Transverse colon (tissue), 4 donors: ENCODE data around the gene IL31. TPM values are rescaled to one million over a fixed set of nuclear protein-coding genes. Genes with fewer than 3 reads are reported as not detected.

ENCODE experiments used
- DNase-seq: peaks from one replicate; pipeline ENCODE4 v3.0.0-alpha.2; 2019
- H3K27ac ChIP-seq, 4 donors: fragments of 200-600 bp; sonication (generic); 2 replicates each; pipeline ENCODE4 v1.5.1; 2016 to 2018; ENCODE audit warnings: inconsistent platforms in 4 of 4
- H3K27me3 ChIP-seq: fragments of 200-600 bp; sonication (generic); 2 replicates; pipeline ENCODE4 v1.5.1; 2017; ENCODE audit warnings: inconsistent platforms
- H3K36me3 ChIP-seq, 4 donors: fragments of 200-600 bp; sonication (generic); 2 replicates each; pipeline ENCODE4 v1.5.1; 2017 to 2019; ENCODE audit warnings: inconsistent platforms in 4 of 4
- H3K4me1 ChIP-seq, 4 donors: fragments of 200-600 bp; sonication (generic); 2 replicates each; pipeline ENCODE4 v1.5.1; 2017 to 2020; ENCODE audit warnings: inconsistent platforms in 4 of 4
- H3K4me3 ChIP-seq, 4 donors: fragments of 200-600 bp; sonication (generic); 1 replicate in 1 of 4; 2 replicates in 3 of 4; pipeline versions ENCODE4 v1.5.1 to v1.6.1; 2017 to 2019; ENCODE audit warnings: inconsistent platforms in 4 of 4
- H3K9me3 ChIP-seq, 2 donors: fragments of 200-600 bp; sonication (generic); 2 replicates each; pipeline ENCODE4 v1.5.1; 2017 to 2019; ENCODE audit warnings: inconsistent platforms in 2 of 2
- CTCF ChIP-seq, 5 experiments: fragments of 200-600 bp in 3 of 5; fragments of 450-650 bp in 2 of 5; sonication (generic) in 3 of 5; IDR thresholded peaks; 1 replicate in 2 of 5; 2 replicates in 3 of 5; pipeline ENCODE4 v1.5.1; 2016 to 2017; ENCODE audit warnings: antibody characterized with exemption in 5 of 5, inconsistent platforms in 3 of 5, mild to moderate bottlenecking in 2 of 5, moderate library complexity in 1 of 5
- EP300 ChIP-seq: sonication (generic); formaldehyde crosslinking; IDR thresholded peaks from one replicate; pipeline ENCODE4 v1.6.1; 2017; ENCODE audit warnings: antibody characterized with exemption, low read depth
- POLR2A ChIP-seq: fragments of 450-650 bp; IDR thresholded peaks from one replicate; pipeline ENCODE4 v1.6.1; 2016; ENCODE audit warnings: antibody characterized with exemption, mild to moderate bottlenecking, moderate library complexity
- POLR2AphosphoS5 ChIP-seq, 3 donors: sonication (generic); formaldehyde crosslinking; IDR thresholded peaks; one replicate each; pipeline ENCODE4 v1.6.1; 2016; ENCODE audit warnings: antibody characterized with exemption in 3 of 3
- WGBS, 2 donors: methylation state at CpG; one replicate each; pipeline ENCODE4 v1.1.5; 2018; ENCODE audit warnings: low coverage in 1 of 2; 5-methylcytosine and 5-hydroxymethylcytosine counted together
- in situ Hi-C, 4 donors: fragments of 200-750 bp; cut with MboI; loops; one replicate each; pipeline versions ENCODE4 v1.15.0 to v1.15.1; 2017; ENCODE audit warnings: low sequenced_read_pairs in 3 of 4, low pct_ligation_motif_present in 1 of 4, low pct_unique_long_range_greater_than_20kb in 1 of 4
- intact Hi-C: fragments of 100-400 bp; cut with DNase I; formaldehyde crosslinking; loops from one replicate; pipeline ENCODE4 v1.15.1; 2023; ENCODE audit warnings: low total_unique reads
- total RNA-seq, 4 donors: library from RNA; depleted of rRNA; stranded (reverse); fragments of >200 nt; gene quantifications; one replicate each; pipeline ENCODE4 v1.1.0, GENCODE V29; 2016

Gene IL31
- total RNA-seq, 4 donors from 2014 or later, result not detected

GRCh38 chr12:122189626-122190475, 15.8 kb upstream of the IL31 start:
- in situ Hi-C loops, result loop anchor here in 3 of 4 donors (10.0 to 25.0 kb wide), 3 partner anchors 55 to 278 kb away; partner anchors contain the start of gene CFAP251 (in 1 of the 3)
- intact Hi-C loops, result no loop called here
- Histone ChIP-seq H3K27me3 (no peaks in the 10 kb centered on the region), H3K36me3 (no peaks in the 10 kb centered on the region), H3K9me3 (no peaks in the 10 kb centered on the region), H3K4me3 (no peak overlapping the region), H3K4me1 (no peaks in the 10 kb centered on the region), H3K27ac (no peak overlapping the region)
- 84% methylated on average over 34 of the region's 34 CpGs; no CpG with 5 or more reads in 1 of the 2 donors for WGBS, 2 donors
- TF ChIP-seq POLR2A (no peak), CTCF (IDR thresholded peaks at IDR 0.05) (no peak), POLR2AphosphoS5 (IDR thresholded peaks at IDR 0.05) (no peak), EP300 (no peak)
- DNase-seq, result no peak

- H3K9me3 ChIP-seq, result no peaks in the 10 kb centered on the region
- H3K27ac ChIP-seq, result no peak overlapping the region
- H3K4me3 ChIP-seq, result no peak overlapping the region
- WGBS, 2 donors, result 78% methylated on average over 12 of the region's 12 CpGs; no CpG with 5 or more reads in 1 of the 2 donors
- intact Hi-C loops (no loop called here), in situ Hi-C loops (loop anchor here in 2 of 4 donors (10.0 to 25.0 kb wide), 2 partner anchors 53 to 275 kb away; partner anchors contain the start of gene CFAP251 (in 1 of the 2))
- peaks cover 5% of the 10 kb centered on the region for H3K27me3 ChIP-seq
- no peak for DNase-seq
- no peak for TF ChIP-seq POLR2A
- TF ChIP-seq EP300, result no peak
- no peak for TF ChIP-seq POLR2AphosphoS5 (IDR thresholded peaks at IDR 0.05)
- TF ChIP-seq CTCF (IDR thresholded peaks at IDR 0.05), result no peak
- H3K4me1 ChIP-seq, result peaks cover 4 to 9% (median 7%) of the 10 kb centered on the region in 4 donors
- H3K36me3 ChIP-seq, result no peaks in the 10 kb centered on the region
These were observed 13.4 kb upstream of the IL31 start for GRCh38 chr12:122187466-122187865.

- Histone ChIP-seq H3K4me1 (peaks cover 5 to 9% (median 7%) of the 10 kb centered on the region in 4 donors), H3K9me3 (no peaks in the 10 kb centered on the region), H3K27ac (no peak overlapping the region), H3K36me3 (no peaks in the 10 kb centered on the region), H3K27me3 (peaks cover 6% of the 10 kb centered on the region), H3K4me3 (no peak overlapping the region)
- 86% methylated on average over 10 of the region's 10 CpGs; no CpG with 5 or more reads in 1 of the 2 donors for WGBS, 2 donors
- no peak for TF ChIP-seq CTCF (IDR thresholded peaks at IDR 0.05)
- in situ Hi-C loops, result loop anchor here in 2 of 4 donors (10.0 to 25.0 kb wide), 2 partner anchors 51 to 273 kb away; partner anchors contain the start of gene CFAP251 (in 1 of the 2)
- no peak for DNase-seq
- intact Hi-C loops, result no loop called here
These were observed 11.6 kb upstream of the IL31 start for GRCh38 chr12:122185494-122186082.

- TF ChIP-seq EP300, result no peak
- no peak for TF ChIP-seq CTCF (IDR thresholded peaks at IDR 0.05)
- TF ChIP-seq POLR2A, result no peak
- no peak for TF ChIP-seq POLR2AphosphoS5 (IDR thresholded peaks at IDR 0.05)
- WGBS, 2 donors, result 87 to 88% methylated on average over 3 to 7 of the region's 7 CpGs
- Histone ChIP-seq H3K4me3 (no peak overlapping the region), H3K27me3 (peaks cover 6% of the 10 kb centered on the region), H3K27ac (no peak overlapping the region), H3K36me3 (no peaks in the 10 kb centered on the region), H3K9me3 (no peaks in the 10 kb centered on the region), H3K4me1 (peaks cover 5 to 9% (median 7%) of the 10 kb centered on the region in 4 donors)
- intact Hi-C loops, result no loop called here
- DNase-seq, result no peak
- in situ Hi-C loops, result loop anchor here in 2 of 4 donors (10.0 to 25.0 kb wide), 2 partner anchors 50 to 273 kb away; partner anchors contain the start of gene CFAP251 (in 1 of the 2)
These were observed 11.1 kb upstream of the IL31 start for GRCh38 chr12:122185079-122185478.
